Common myeloid progenitor, CD34-positive (primary cell): Measurements from ENCODE around the gene ADRA2C.

ENCODE experiments used
- CTCF ChIA-PET: fragments of 350-600 bp; sonication (Branson Sonifier 250); formaldehyde crosslinking; loops from one replicate; lab custom pipeline; 2021; ENCODE audit warnings: antibody characterized with exemption; lab: Charles Lee
- POLR2A ChIA-PET: fragments of 350-600 bp; sonication (Branson Sonifier 250); formaldehyde crosslinking; loops from one replicate; lab custom pipeline; 2021; ENCODE audit warnings: antibody characterized with exemption; lab: Charles Lee
- DNase-seq, 3 donors: peaks; one replicate each; pipeline versions ENCODE4 v3.0.0 to v3.0.0-alpha.2; 2013
- H3K27ac ChIP-seq, 2 experiments: 1 replicate in 1 of 2; 2 replicates in 1 of 2; pipeline ENCODE4 v1.7.0; 2013; ENCODE audit warnings: inconsistent platforms in 2 of 2, low read length in 2 of 2, mild to moderate bottlenecking in 2 of 2, low read depth in 1 of 2, moderate library complexity in 1 of 2; ENCODE audit not compliant: severe bottlenecking in 2 of 2, insufficient read depth in 1 of 2, poor library complexity in 1 of 2
- H3K27me3 ChIP-seq, 5 experiments: replicated peaks in 2 of 5; 1 replicate in 3 of 5; 2 replicates in 2 of 5; pipeline versions ENCODE4 v1.6.1 to v1.7.0; 2013; ENCODE audit warnings: low read length in 4 of 5, mild to moderate bottlenecking in 2 of 5, moderate library complexity in 2 of 5, inconsistent platforms in 1 of 5; ENCODE audit not compliant: insufficient read depth in 5 of 5, control insufficient read depth in 4 of 5
- H3K36me3 ChIP-seq, 4 experiments: 1 replicate in 2 of 4; 2 replicates in 2 of 4; pipeline versions ENCODE4 v1.6.1 to v1.7.0; 2013; ENCODE audit warnings: low read length in 3 of 4, control low read depth in 1 of 4, mild to moderate bottlenecking in 1 of 4; ENCODE audit not compliant: control insufficient read depth in 4 of 4, insufficient read depth in 4 of 4
- H3K4me1 ChIP-seq, 4 experiments: 1 replicate in 3 of 4; 2 replicates in 1 of 4; pipeline versions ENCODE4 v1.6.1 to v1.7.1; 2013; ENCODE audit warnings: low read length in 3 of 4, mild to moderate bottlenecking in 3 of 4, control low read depth in 1 of 4, inconsistent platforms in 1 of 4, moderate library complexity in 1 of 4; ENCODE audit not compliant: control insufficient read depth in 4 of 4, insufficient read depth in 4 of 4; ENCODE audit errors: control extremely low read depth in 1 of 4
- H3K4me3 ChIP-seq, 7 experiments: 1 replicate in 4 of 7; 2 replicates in 3 of 7; pipeline versions ENCODE4 v1.5.1 to v1.7.0; 2013; ENCODE audit warnings: mild to moderate bottlenecking in 7 of 7, low read length in 6 of 7, moderate library complexity in 6 of 7, inconsistent platforms in 2 of 7, low read depth in 2 of 7, control low read depth in 1 of 7; ENCODE audit not compliant: insufficient read depth in 4 of 7, control insufficient read depth in 1 of 7; ENCODE audit errors: extremely low read depth in 1 of 7
- H3K9me3 ChIP-seq, 5 experiments: 1 replicate in 4 of 5; 2 replicates in 1 of 5; pipeline versions ENCODE4 v1.6.1 to v1.7.1; 2013; ENCODE audit warnings: low read length in 4 of 5, mild to moderate bottlenecking in 2 of 5, inconsistent platforms in 1 of 5, low read depth in 1 of 5, moderate library complexity in 1 of 5; ENCODE audit not compliant: control insufficient read depth in 4 of 5, insufficient read depth in 2 of 5; ENCODE audit errors: control extremely low read depth in 1 of 5
- WGBS: methylation state at CpG from one replicate; pipeline ENCODE4 v1.1.5; 2013; ENCODE audit not compliant: insufficient coverage; 5-methylcytosine and 5-hydroxymethylcytosine counted together

Gene ADRA2C

GRCh38 chr4:3721186-3721585 is 45.0 kb upstream of the ADRA2C start:
- ChIA-PET CTCF (no interaction called here), POLR2A (no interaction called here)
- DNase-seq: no peak
- no peak overlapping the region for H3K4me3 ChIP-seq
- H3K27me3 ChIP-seq: peaks cover 0 to 79% (median 11%) of the 10 kb centered on the region in 5 experiments
- peaks cover 0 to 11% (median 0%) of the 10 kb centered on the region in 5 experiments for H3K9me3 ChIP-seq
- no peaks in the 10 kb centered on the region for H3K4me1 ChIP-seq
- H3K36me3 ChIP-seq: no peaks in the 10 kb centered on the region
- 70% methylated on average over 8 of the region's 8 CpGs for WGBS
- no peak overlapping the region for H3K27ac ChIP-seq

- H3K36me3 ChIP-seq: no peaks in the 10 kb centered on the region
- H3K27ac ChIP-seq: no peak overlapping the region
- WGBS: 78% methylated on average over 6 of the region's 6 CpGs
- DNase-seq: no peak
- H3K9me3 ChIP-seq: peaks cover 0 to 11% (median 0%) of the 10 kb centered on the region in 5 experiments
- POLR2A ChIA-PET: no interaction called here
- H3K4me1 ChIP-seq: no peaks in the 10 kb centered on the region
- peaks cover 0 to 81% (median 11%) of the 10 kb centered on the region in 5 experiments for H3K27me3 ChIP-seq
- H3K4me3 ChIP-seq: no peak overlapping the region
- CTCF ChIA-PET: no interaction called here
These were observed 44.6 kb upstream of the ADRA2C start for GRCh38 chr4:3721627-3722026.

GRCh38 chr4:3722446-3723231 is 43.5 kb upstream of the ADRA2C start:
- DNase-seq: no peak
- Histone ChIP-seq H3K4me1 (no peaks in the 10 kb centered on the region), H3K27ac (no peak overlapping the region), H3K9me3 (peaks cover 0 to 11% (median 0%) of the 10 kb centered on the region in 5 experiments), H3K4me3 (no peak overlapping the region), H3K36me3 (no peaks in the 10 kb centered on the region), H3K27me3 (peaks cover 0 to 81% (median 11%) of the 10 kb centered on the region in 5 experiments)
- WGBS: 93% methylated on average over 8 of the region's 11 CpGs
- POLR2A ChIA-PET: no interaction called here
- CTCF ChIA-PET: no interaction called here

GRCh38 chr4:3723232-3723642 is 42.9 kb upstream of the ADRA2C start:
- H3K27me3 ChIP-seq: peaks cover 0 to 82% (median 12%) of the 10 kb centered on the region in 5 experiments
- no peak for DNase-seq
- WGBS: 66% methylated on average over 8 of the region's 9 CpGs

GRCh38 chr4:3724319-3725231 is 41.6 kb upstream of the ADRA2C start:
- no peak overlapping the region for H3K27ac ChIP-seq
- POLR2A ChIA-PET: no interaction called here
- H3K36me3 ChIP-seq: no peaks in the 10 kb centered on the region
- H3K9me3 ChIP-seq: peaks cover 0 to 2% (median 0%) of the 10 kb centered on the region in 5 experiments
- H3K4me3 ChIP-seq: no peak overlapping the region
- no peak for DNase-seq
- 11% methylated on average over 38 of the region's 44 CpGs for WGBS
- peaks cover 0 to 92% (median 18%) of the 10 kb centered on the region in 5 experiments for H3K27me3 ChIP-seq
- no peaks in the 10 kb centered on the region for H3K4me1 ChIP-seq
- CTCF ChIA-PET: no interaction called here

More at GRCh38 chr4:3723232-3723642, 42.9 kb upstream of the ADRA2C start:
- Histone ChIP-seq H3K27ac (no peak overlapping the region), H3K4me1 (no peaks in the 10 kb centered on the region), H3K4me3 (no peak overlapping the region), H3K36me3 (no peaks in the 10 kb centered on the region), H3K9me3 (peaks cover 0 to 7% (median 0%) of the 10 kb centered on the region in 5 experiments)
- CTCF ChIA-PET: no interaction called here
- POLR2A ChIA-PET: no interaction called here

GRCh38 chr4:3725936-3726870 is 40.0 kb upstream of the ADRA2C start:
- Histone ChIP-seq H3K9me3 (peaks cover 0 to 2% (median 0%) of the 10 kb centered on the region in 5 experiments), H3K4me3 (no peak overlapping the region), H3K27me3 (peaks cover 0 to 86% (median 18%) of the 10 kb centered on the region in 5 experiments), H3K36me3 (no peaks in the 10 kb centered on the region), H3K4me1 (no peaks in the 10 kb centered on the region), H3K27ac (no peak overlapping the region)
- WGBS: 63% methylated on average over 8 of the region's 10 CpGs
- ChIA-PET POLR2A (no interaction called here), CTCF (no interaction called here)
- no peak for DNase-seq
